IPS-NIHi11 (cell line): ENCODE measurements around the gene BATF3.

Experiments used
- DNase-seq: peaks from one replicate; pipeline ENCODE4 v3.0.0; 2012; ENCODE audit warnings: mixed read lengths, low spot score

The BATF3 gene

GRCh38 chr1:212684521-212685090 is 15.0 kb downstream of the BATF3 start:
- DNase-seq = no peak

GRCh38 chr1:212684076-212684475 is 15.6 kb downstream of the BATF3 start:
- DNase-seq = no peak

GRCh38 chr1:212683357-212683722 is 16.3 kb downstream of the BATF3 start:
- no peak for DNase-seq

GRCh38 chr1:212680680-212681389 is 18.8 kb downstream of the BATF3 start:
- no peak for DNase-seq

GRCh38 chr1:212678456-212679410 is 20.9 kb downstream of the BATF3 start:
- DNase-seq = no peak

- no peak for DNase-seq
Observed at GRCh38 chr1:212677573-212677972, 22.1 kb downstream of the BATF3 start.

GRCh38 chr1:212677136-212677535 is 22.5 kb downstream of the BATF3 start:
- DNase-seq = no peak

GRCh38 chr1:212675675-212676074 is 24.0 kb downstream of the BATF3 start:
- DNase-seq = no peak

- DNase-seq = no peak
Observed at GRCh38 chr1:212674872-212675271, 24.8 kb downstream of the BATF3 start.

- no peak for DNase-seq
Observed at GRCh38 chr1:212671342-212672031, 28.2 kb downstream of the BATF3 start.

GRCh38 chr1:212670882-212671281 is 28.8 kb downstream of the BATF3 start:
- DNase-seq = no peak

- no peak for DNase-seq
Observed at GRCh38 chr1:212670301-212670700, 29.3 kb downstream of the BATF3 start.

- no peak for DNase-seq
Observed at GRCh38 chr1:212669600-212669999, 30.0 kb downstream of the BATF3 start.

GRCh38 chr1:212669102-212669501 is 30.5 kb downstream of the BATF3 start:
- DNase-seq = peak; percentile 76

GRCh38 chr1:212668477-212668876 is 31.2 kb downstream of the BATF3 start:
- DNase-seq = no peak

- no peak for DNase-seq
Observed at GRCh38 chr1:212667223-212668139, 32.2 kb downstream of the BATF3 start.

GRCh38 chr1:212666116-212666775 is 33.4 kb downstream of the BATF3 start:
- DNase-seq = no peak

GRCh38 chr1:212665241-212666115 is 34.2 kb downstream of the BATF3 start:
- peak; percentile 89 for DNase-seq

- no peak for DNase-seq
Observed at GRCh38 chr1:212664409-212665199, 35.0 kb downstream of the BATF3 start.
